ENCODE results near the gene AFAP1. TPM values are rescaled to one million over a fixed set of nuclear protein-coding genes. Genes with fewer than 3 reads are reported as not detected.

Gene AFAP1
- total RNA-seq, 2 donors from 2014 or later = 29.7 to 43.9 TPM

GRCh38 chr4:7710126-7710525 is 229.5 kb downstream of the AFAP1 start:
- no peaks in the 10 kb centered on the region for H3K4me1 ChIP-seq
- TF ChIP-seq CTCF (IDR thresholded peaks at IDR 0.05) = no peak
- no peak overlapping the region for H3K27ac ChIP-seq
- no peaks in the 10 kb centered on the region for H3K9me3 ChIP-seq
- intact Hi-C loops (cut with DNase I) = no loop called here
- H3K27me3 ChIP-seq = no peaks in the 10 kb centered on the region
- no peak for DNase-seq
- no peak overlapping the region for H3K9ac ChIP-seq (ENCODE audit: low read depth in 2 of 2, low read length in 2 of 2)
- no peak overlapping the region for H3K4me3 ChIP-seq
- H3K36me3 ChIP-seq = no peaks in the 10 kb centered on the region

- no peak for DNase-seq
- TF ChIP-seq CTCF (IDR thresholded peaks at IDR 0.05) = no peak
- Histone ChIP-seq H3K4me1 (no peaks in the 10 kb centered on the region), H3K4me3 (no peak overlapping the region), H3K27me3 (no peaks in the 10 kb centered on the region), H3K9me3 (no peaks in the 10 kb centered on the region), H3K9ac (ENCODE audit: low read depth in 2 of 2, low read length in 2 of 2) (no peak overlapping the region), H3K27ac (no peak overlapping the region), H3K36me3 (no peaks in the 10 kb centered on the region)
- intact Hi-C loops (cut with DNase I) = no loop called here
Observed at GRCh38 chr4:7709431-7709830, 230.2 kb downstream of the AFAP1 start.

GRCh38 chr4:7708981-7709380 is 230.7 kb downstream of the AFAP1 start:
- DNase-seq = no peak
- no peaks in the 10 kb centered on the region for H3K9me3 ChIP-seq
- no peaks in the 10 kb centered on the region for H3K27me3 ChIP-seq
- no peak overlapping the region for H3K27ac ChIP-seq
- no peak overlapping the region for H3K4me3 ChIP-seq
- no peak overlapping the region for H3K9ac ChIP-seq (ENCODE audit: low read depth in 2 of 2, low read length in 2 of 2)
- H3K4me1 ChIP-seq = no peaks in the 10 kb centered on the region
- H3K36me3 ChIP-seq = no peaks in the 10 kb centered on the region
- TF ChIP-seq CTCF (IDR thresholded peaks at IDR 0.05) = no peak
- intact Hi-C loops (cut with DNase I) = no loop called here

Other genes starting within 250 kb of the AFAP1 start
- 10 to 100 TPM; 11.1 to 11.5 TPM for gene ABLIM2, start 219.0 kb upstream of the AFAP1 start, total RNA-seq

Data from colonic mucosa (tissue), 4 donors.